NCI-H187 treated with DMSO at 0.1 percent for 48 hours (cell line): Measurements from ENCODE around the gene FAM107B.
"Not testable (repeated sequence)": the region's sequence is repeated elsewhere in the genome, so short reads cannot be mapped to it uniquely, and the experiment has no call there.

Source experiments
- DNase-seq: peaks from one replicate; lab custom pipeline; 2025; lab: John Stamatoyannopoulos, UW

Gene FAM107B

GRCh38 chr10:14774797-14775196, at the start of gene FAM107B:
Gene FAM107B (minus strand): TSS chr10:14774897. CDS start chr10:14774663, 234 bp downstream.
- DNase-seq = no peak

- DNase-seq = no peak
Measured at GRCh38 chr10:14823966-14824365, 49.3 kb upstream of the FAM107B start.

DNA sequence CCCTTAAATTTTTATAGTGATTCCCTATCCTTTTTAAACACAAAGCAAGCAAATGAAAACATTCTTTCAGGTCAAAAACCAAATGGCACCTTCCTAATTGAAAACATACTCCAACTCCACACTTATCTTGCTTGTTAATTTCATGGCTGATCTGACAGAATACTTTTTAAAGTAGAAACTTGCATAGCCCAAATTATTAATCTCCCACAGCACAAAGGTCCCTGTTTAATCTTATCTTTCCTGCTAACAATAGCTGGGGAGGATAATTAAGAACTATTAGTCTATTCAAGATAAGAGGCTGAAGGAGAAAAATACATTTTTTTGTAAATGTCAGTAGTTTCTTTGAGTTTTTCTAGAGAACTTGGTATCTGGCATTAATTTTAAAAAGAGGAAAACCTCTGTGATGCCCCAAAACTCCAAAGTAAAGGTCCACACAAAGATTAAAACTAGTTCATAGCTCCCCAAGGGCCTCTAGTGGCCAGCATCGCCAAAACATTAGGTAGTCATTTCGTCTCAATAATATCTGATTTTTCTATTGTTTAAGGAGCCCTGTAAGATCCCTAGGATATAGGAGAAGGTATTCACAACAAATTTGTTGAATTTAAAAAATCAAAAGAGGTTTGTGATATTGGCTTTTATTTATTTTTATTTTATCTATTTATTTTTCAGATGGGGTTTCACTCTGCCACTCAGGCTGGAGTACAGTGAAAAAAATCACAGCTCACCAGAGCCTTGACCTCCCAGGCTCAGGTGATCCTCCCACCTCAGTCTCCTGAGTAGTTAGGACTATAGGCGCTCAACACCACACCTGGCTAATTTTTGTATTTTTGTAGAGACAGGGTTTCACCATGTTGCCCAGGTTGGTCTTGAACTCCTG, 48.4 kb upstream of the FAM107B start:
- DNase-seq = no peak

DNA sequence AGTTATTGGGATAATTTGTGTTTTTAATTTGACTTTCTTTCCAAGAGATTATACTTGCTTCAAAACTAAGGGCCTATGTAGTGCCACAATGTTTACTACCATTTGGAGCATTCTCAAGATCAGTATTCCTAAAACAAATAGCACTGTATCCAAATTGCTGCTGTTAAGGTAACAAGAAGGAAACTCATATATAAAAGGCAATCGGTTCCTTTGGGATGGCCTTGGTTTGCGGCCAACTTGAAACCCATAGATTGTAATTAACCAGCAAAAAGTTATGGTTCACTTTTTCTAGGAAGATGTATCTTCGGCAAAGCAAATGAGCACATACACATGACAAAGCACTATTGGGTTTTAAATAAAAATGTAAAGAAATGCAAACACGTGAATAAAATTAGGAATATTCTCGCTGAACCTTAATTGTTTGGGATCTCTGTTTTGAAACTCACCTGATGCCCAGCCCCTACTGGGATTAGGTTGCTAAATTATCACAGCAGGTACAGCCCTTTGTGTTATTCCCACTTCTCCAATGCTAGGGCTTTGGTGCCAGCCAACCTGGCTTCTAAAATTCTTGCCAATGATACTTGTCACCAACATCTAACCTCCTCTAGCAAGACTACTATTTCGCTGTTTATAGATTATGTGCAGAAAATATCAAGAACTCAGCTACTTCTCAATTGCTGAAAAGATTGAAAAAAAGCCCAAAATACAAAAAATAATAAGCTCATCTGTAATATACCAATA, 47.1 kb upstream of the FAM107B start:
- DNase-seq = no peak

DNA sequence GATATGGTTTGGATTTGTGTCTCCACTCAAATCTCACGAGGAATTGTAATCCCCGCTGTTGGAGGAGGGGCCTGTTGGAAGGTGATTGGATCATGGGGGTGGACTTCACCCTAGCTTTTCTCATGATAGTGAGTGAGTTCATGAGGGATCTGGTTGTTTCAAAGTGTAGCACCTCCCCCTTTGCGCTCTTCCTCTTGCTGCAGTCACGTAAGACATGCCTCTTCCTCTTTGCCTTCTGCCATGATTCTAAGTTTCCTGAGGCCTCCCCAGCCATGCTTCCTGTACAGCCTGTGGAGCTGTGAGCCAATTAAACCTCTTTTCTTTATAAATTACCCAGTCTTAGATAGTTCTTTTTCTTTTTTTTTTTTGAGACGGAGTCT, 46.1 kb upstream of the FAM107B start:
- no peak for DNase-seq

DNA sequence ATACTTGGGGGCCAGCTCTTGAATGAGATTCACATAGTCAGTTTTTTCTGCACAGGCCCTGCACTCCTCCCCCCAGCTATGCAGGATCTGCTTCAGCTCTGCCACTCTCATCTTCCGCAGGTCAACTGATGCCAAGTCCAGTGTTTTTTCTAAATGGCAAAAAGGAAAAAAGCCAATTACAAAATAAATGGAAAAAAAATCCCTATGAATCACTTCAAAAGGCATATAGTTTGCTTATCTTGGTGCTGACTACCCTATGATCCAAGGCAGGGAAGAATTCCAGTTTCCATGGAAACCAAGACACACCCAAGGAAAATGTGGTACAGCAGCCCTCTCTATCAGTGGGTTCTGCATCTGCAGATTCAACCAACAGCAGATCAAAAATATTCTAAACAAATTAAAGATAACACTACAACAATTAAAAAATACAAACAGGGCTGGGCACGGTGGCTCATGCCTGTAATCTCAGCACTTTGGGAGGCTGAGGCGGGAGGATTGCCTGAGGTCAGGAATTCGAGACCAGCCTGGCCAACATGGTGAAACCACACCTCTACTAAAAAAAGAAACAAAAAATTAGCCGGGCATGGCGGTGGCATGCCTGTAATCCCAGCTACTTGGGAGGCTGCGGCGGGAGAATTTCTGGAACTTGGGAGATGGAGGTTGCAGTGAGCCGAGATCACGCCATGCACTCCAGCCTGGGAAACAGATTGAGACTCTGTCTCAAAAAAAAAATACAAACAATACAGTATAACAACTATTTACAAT, 45.5 kb upstream of the FAM107B start:
- no peak for DNase-seq

GRCh38 chr10:14816717-14817116, 42.0 kb upstream of the FAM107B start:
- DNase-seq = not testable (repeated sequence)

GRCh38 chr10:14815681-14816080, 41.0 kb upstream of the FAM107B start:
- no peak for DNase-seq

DNA sequence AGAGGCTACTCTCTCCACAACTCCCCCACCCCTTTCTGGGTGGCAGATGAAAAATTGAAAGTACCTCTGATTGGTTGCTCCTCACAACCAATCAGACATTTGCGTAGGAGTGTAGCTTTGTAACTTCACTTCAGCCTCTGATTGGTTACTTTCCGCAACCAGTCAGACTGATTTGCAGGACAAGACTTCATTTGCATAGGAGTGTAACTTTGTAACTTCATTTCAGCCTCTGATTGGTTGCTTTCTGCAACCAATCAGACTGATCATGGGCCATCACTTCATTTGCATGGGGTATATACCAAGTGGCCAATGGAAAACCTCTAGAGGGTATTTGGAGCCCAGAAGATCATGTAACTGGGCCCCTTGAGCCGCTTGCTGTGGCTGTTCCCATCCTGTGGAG, 37.6 kb upstream of the FAM107B start:
- DNase-seq = no peak

DNA sequence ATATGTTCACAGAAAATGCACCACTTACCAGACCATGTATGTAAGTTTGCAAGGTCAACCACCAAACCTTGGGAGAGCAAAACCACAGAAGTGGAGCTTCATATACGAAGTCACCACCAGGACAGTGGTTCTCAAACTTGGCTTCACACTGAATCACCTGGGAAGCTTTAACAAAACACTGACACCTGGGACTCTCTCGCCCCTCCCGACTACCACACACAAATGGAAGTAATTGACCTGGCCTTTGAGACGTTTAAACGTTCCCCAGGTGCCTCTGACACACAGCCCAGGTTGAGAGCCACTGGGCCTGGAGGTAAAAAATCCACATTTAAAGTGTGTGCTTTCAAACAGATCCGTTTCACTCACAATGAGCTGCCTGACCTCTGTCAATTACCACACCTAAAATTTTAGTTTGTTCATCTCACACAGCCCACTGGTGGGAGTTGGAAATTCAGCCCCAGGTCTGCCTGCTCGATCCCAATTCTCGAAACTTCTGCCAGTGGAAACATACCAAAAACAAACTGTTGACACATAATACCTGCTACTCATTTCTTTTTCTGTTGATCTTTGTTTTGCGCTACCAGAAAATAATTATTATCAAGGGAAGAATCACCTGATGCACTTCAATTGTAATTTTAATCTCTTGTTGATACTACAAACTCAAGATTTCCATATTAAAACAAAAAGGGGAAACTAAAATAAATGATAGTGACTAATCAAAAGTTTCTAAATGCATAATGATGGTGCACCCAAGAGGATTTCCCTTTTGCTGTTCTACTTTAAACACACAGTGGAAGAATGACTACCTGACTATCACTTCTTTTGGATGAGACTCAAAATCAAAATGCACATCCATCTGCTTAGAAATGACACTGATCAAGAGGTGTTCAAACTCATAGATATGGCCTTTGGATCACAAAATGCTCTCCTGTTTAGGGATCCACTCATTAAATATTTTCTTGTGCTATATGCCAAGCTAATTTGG, 36.6 kb upstream of the FAM107B start:
- DNase-seq = no peak

- no peak for DNase-seq
Measured at GRCh38 chr10:14806318-14806717, 31.6 kb upstream of the FAM107B start.

DNA sequence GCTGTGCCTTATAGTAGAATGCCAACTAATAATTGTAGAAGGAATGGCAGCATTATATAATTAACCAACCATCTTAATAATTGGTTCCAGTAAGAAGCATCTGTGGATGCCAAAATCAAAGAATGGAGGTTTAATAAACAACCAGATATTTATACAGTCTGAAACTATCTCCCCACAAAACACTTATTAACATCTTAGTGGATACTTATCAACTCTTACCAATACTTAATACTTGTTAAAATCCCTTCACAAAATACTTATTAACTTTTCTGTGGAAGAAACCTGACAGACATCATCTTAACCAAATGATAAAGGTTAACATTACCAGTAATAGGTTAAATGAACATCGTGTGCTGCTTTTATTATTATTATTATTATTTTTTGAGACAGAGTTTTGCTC, 29.1 kb upstream of the FAM107B start:
- no peak for DNase-seq

DNA sequence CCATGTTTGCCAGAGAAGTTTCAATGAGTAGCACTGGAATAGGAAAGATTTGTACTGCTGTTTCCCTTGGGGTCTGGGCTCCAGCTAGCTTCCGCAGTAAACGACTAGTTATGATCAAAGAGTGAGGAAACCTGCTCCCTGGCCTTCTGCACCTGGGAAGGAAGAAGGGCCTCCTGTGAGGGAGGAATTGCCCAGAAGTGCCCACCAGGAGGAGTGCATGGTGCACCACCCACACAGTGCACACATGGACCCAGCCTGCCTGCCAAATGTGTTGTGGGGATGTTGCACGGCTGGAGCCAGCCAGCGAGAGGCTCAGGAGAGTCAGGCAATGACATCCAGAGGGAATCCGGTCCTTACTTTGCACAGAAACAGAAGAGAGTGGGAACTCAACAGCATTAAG, 27.0 kb upstream of the FAM107B start:
- DNase-seq = no peak

DNA sequence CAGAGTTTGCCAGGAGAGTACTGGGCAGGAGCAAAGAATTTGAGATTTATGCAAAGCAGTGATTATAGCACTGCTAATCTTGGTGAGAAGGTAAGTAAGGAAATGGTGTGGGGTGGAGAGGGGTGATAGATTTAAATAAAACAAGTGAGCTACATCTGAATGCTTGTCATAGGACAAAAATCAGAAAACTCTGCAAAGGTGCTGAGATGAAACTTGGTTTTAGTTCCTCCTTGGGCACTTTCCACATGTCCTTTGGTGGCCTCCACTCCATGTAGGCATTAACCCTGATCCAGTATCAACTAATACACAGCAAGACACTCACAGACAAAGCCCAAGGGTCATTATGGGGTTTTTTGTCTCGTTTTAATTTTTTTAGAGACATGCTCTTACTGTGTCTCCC, 25.7 kb upstream of the FAM107B start:
- DNase-seq = no peak

DNA sequence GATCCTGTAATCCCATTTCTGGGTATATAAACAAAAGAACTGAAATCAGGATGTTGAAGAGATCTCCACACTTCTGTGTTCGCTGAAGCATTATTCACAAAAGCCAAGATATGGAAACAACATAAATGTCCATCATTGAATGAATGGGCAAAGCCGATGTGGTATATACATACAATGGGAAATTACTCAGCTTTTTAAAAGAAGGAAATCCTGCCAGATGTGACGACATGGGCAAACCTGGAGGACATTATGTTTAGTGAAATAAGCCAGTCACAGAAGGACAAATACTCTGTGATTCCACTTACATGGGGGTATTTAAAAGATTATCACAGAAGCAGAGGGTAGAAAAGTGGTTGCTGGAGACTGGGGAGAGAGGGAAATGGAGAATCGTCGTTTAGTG, 23.9 kb upstream of the FAM107B start:
- DNase-seq = no peak

- no peak for DNase-seq
Measured at GRCh38 chr10:14787938-14788337, 13.2 kb upstream of the FAM107B start.

DNA sequence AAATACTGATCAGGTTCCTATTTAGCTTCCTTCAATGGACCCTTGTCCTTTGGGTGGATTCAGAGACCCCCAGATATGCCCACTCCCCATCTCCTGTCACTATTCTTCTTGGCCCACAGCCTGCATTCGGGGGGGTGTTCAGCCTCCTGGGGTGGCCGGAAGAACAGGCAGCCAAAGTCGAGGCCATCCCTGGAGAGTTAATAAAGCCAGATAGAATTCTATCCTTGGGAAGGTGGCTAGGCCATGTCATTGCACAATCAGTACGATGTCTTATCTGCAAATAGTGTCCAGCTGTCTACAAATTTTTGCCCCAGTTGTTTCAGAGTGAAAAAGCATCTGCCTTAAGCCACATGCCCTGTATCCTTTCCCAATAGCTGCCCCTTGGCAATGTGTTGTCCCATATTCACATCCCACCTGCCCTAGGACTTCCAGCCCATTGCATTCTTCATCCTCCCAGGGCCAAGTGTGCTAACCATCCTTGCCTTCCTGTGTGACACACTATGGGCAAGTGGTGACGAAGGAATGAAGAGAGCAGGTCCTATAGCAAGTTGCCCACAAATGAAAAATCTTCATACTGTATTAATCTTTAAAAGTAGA, 9.9 kb upstream of the FAM107B start:
- no peak for DNase-seq

DNA sequence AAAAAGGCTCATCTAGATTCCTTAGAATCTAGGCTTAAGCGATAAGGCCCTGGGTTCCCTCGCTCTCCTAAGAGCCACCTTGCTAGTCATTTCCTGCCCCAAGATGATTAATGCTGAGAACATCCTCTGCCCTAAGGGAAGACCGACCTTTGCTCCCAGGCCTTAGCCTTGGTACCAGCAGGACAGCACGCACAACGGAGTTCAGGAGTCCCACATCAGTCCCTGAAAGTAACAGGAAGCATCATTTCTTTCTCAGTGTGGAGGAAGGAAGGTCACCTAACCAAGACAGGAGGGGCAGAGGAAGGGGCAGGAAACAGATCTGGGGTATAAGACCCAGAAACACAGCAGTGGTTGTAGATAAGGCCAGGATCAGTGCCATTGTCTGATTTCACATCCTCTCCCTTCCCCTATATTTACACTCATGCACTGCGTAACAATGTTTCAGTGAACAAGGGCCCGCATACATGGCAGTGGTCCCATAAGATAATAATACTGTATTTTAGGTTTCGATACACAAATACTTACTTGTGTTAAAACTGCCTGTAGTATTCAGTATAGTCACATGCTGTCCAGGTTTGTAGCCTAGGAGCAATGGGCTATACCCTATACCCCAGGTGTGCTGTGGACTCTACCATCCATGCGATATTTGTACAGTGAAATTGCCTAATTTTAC, 8.1 kb upstream of the FAM107B start:
- no peak for DNase-seq

DNA sequence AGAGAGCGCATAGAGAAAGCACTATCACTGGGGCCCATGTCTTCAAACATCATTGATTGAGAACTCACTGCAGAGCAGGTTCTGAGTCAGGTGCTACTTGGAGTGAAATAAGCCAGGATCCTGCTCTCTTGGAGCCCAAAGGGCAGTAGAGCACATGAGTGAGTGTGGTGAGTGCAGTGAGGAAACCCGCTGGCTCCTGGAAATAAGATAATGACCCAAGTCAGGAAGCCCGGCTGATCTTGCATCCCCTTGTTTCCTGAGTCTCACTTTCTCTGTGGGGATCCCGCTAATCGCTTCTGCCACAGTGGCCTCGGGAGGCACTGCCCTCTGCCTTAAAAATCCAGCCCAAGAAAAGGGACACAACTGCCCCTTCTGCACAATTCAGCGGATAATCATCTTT, 7.1 kb upstream of the FAM107B start:
- no peak for DNase-seq

- DNase-seq = no peak
Measured at GRCh38 chr10:14779001-14779651, 4.4 kb upstream of the FAM107B start.
